Occipital lobe (tissue), 2 donors: Measurements from ENCODE around the gene SCN1B. TPM values are rescaled to one million over a fixed set of nuclear protein-coding genes. Genes with fewer than 3 reads are reported as not detected.
A peak's percentile ranks its signal among the peaks of the same experiment; 100 is the strongest.
"Not testable (repeated sequence)": the region's sequence is repeated elsewhere in the genome, so short reads cannot be mapped to it uniquely, and the experiment has no call there.

ENCODE experiments used
- DNase-seq: peaks from one replicate; lab custom pipeline; 2025; lab: John Stamatoyannopoulos, UW
- total RNA-seq: library from RNA; depleted of rRNA; stranded (reverse); fragments of >200 nt; gene quantifications from one replicate; pipeline ENCODE4 v1.2.3, GENCODE V29; 2014

Gene SCN1B
- total RNA-seq: 1.1 TPM

GRCh38 chr19:35030257-35031071 lies at the start of gene SCN1B:
TSS of gene SCN1B (plus strand) at chr19:35030470. CDS start at chr19:35030821, 351 bp downstream.
- peak; percentile 69 for DNase-seq

DNA sequence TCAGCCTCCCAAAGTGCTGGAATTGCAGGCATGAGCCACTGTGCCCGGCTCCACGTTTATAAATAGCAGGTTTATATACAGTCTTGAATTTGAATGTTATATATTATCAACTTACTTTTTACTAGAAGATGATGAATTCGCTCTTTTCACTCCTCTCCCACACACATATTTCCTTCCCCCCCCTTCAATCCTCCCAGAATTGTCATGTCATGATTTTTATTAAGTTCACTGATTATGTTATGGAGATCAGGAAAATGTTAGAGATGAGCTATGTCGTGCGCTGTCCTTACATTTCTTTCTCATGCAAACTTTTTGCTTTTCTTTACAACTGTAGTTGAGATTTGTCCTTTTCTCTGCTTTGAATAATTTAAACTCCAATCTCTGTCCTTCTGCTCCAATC lies 48.0 kb upstream of the SCN1B start:
- no peak for DNase-seq

DNA sequence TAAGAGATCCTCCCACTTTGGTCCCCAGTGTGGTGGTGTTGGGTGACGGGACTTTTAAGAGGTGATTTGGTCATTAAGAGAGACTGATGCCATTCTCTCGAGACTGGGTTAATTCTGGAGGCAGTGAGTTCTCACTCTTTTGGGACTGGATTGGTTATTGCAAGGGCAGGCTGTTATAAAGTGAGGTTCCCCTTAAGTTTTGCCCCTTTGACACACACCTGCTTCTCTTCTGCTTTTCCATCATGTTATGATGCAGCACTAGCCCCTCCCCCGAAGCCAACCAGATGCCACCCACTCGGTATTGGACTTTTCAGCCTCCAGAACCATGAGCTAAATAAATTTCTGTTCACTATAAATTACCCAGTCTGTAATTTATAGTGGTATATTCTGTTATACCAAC lies 46.5 kb upstream of the SCN1B start:
- no peak for DNase-seq

DNA sequence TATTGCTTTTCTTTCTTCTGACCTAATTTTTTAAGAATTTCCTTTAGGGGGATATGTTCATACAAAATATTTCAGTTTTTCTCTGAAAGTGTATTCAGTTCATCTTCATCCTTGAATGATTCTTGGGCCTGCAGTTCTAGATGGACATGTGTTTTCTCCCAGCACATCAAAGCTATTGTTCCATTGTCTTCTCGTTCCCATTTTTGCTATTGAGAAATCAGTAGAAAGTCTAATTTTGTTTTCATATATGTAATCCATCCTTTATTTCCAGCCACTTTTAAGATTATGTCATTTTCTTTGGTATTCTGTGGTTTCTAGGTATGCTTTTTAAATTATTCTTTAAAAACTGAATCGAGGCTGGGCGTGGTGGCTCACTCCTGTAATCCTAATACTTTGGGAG lies 46.0 kb upstream of the SCN1B start:
- DNase-seq: no peak

GRCh38 chr19:34985249-34986022 lies 44.8 kb upstream of the SCN1B start:
- no peak for DNase-seq

DNA sequence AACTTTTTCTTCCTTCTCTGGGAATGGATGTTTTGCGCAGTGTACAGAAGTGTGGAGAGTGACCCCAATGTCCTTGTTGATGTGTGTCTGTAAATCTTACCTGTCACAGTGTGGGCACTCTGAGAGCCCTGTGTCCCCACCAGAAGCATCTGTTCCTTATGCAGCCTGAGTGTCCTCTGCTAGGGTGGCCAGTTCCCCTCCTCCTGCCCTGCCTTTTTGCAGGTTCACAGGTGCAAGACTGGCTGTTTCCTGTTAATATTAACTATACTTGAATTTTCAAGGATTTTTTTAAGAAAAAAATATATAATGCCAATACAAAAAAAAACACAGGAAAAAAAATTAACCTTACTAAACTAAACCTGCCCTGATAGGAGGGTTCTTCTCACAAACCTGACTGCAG lies 42.2 kb upstream of the SCN1B start:
- no peak for DNase-seq

GRCh38 chr19:34989298-34989697 lies 41.0 kb upstream of the SCN1B start:
- no peak for DNase-seq

DNA sequence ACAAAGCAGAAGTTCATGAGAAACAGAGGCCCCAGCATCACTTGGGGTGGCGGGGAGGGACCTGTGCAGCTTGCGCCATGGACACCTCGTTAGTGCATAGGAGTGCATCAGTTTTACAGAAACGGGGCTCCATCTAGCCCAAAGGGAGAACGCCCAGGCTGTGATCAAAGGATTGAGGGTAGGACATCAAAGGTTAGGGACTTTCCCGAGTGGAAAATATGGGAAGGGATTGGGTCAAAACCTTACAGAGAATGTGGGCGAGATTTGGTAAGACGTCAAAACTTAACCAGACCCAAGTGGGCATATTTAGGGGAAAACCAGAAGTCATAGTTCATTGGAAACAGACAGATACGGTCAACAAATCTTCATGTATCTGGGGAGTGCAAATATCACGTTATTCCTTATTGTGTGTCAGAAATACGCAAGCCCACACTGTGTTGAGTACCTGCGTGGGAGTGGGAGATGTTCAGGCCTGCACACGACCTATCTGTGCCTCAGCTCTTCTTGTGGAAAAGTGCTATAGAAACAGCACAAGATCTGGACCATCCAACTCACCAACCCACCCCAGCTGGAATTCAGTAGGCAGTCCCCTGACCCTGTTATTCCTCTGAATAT lies 39.6 kb upstream of the SCN1B start:
- DNase-seq: no peak

- DNase-seq: no peak
Measured at GRCh38 chr19:34991542-34992333, 38.5 kb upstream of the SCN1B start.

- not testable (repeated sequence) for DNase-seq
Measured at GRCh38 chr19:34992582-34992981, 37.7 kb upstream of the SCN1B start.

GRCh38 chr19:34994286-34994642 lies 36.0 kb upstream of the SCN1B start:
- DNase-seq: no peak

DNA sequence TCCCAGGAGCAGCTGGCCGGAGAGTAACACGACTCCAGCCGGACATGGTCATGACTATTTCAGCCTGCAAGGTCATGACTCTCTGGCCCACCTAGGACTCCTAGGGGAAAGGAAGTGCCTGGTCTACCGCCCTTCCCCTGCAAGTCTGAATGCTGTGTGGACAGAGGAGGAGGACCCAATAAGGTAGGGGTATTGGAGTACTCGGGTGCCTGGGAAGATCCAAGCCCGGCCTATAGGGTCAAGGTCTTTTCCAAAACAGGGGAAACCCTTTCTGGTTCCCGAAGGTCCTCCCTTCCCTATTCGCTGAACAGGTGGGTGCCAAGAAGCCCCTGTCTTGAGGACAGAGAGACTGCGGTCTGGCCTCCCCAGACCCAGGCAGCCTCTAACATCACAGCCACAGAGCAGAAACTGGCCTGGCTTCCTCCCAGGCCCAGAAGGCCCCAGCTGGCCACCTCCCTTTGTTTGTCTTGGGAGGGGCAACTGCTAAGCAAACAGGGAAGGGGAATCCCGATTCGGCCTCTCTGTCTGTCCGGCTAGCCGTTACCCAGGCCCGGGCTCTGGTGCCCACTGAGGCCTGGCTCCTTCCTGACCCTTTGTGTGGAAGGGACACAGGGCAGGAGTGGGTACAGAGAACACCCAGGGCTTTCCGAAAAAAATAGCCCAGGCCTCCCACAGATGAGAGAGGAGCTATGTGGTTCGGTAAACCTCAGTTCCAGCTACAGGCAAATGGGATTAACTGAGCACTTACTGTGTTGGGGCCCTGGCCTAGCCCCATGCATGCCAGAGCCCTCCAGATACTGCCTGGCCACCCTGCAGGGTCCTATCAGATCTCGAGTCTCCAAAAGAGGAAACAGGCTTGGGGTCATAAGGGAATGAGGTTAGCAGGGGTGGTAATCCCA lies 35.4 kb upstream of the SCN1B start:
- no peak for DNase-seq

DNA sequence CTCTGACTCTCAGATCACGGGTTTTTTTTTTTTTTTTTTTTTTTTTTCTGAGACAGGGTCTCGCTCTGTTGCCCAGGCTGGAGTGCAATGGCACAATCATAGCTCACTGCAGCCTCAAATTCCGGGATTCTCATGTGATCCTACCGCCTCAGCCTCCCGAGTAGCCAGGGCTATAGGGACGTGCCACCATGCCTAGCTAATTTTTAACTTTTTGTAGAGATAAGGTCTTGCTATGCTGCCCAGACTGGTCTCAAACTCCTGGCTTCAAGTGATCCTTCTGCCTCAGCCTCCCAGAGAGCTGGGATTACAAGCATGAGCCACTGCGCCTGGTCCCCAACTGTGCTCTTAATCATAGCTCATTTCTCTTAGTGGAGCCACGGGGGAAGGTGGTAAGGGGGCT lies 34.7 kb upstream of the SCN1B start:
- no peak for DNase-seq

DNA sequence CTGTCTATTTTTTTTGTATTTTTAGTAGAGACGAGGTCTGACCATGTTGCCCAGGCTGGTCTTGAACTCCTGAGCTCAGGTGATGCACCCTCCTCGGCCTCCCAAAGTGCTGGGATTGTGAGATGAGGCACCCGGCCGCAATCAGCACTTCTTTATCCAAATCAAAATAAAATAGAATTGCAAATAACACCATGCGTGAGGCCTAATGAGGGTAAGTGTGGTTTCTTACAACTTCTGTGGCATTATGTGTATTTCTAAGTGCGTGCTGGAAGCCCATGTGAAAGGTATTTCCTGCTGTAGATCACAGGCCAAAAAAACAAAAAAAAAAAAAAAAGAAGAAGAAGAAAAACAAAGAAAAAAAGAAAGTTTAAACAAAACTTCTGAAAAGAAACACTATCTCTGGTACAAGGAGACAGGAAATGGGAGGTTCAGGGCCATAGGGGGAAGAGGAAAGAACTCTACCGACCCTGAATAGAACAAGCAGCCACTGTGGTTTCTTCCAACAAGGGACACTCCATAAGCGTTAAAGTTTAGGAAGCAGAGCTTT lies 33.1 kb upstream of the SCN1B start:
- DNase-seq: no peak

DNA sequence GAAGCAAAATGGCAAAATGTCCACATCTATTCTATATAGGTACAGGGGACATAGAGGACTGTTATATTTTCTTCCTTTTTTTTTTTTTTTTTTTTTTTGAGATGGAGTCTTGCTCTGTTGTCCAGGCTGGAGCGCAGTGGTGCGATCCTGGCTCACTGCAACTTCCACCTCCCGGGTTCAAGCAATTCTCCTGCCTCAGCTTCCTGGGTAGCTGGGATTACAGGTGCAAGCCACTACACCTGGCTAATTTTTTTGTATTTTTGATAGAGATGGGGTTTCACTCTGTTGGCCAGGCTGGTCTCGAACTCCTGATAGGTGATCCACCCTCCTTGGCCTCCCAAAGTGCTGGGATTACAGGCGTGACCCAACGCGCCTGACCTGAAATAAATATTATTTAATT lies 32.0 kb upstream of the SCN1B start:
- not testable (repeated sequence) for DNase-seq

- DNase-seq: no peak
Measured at GRCh38 chr19:34998777-34999497, 31.3 kb upstream of the SCN1B start.

- DNase-seq: peak; percentile 75
Measured at GRCh38 chr19:34999498-35000337, 30.6 kb upstream of the SCN1B start, which contains the start of gene GRAMD1A. TSS of gene GRAMD1A (plus strand) at chr19:35000323. CDS start at chr19:35000479, 156 bp downstream.

DNA sequence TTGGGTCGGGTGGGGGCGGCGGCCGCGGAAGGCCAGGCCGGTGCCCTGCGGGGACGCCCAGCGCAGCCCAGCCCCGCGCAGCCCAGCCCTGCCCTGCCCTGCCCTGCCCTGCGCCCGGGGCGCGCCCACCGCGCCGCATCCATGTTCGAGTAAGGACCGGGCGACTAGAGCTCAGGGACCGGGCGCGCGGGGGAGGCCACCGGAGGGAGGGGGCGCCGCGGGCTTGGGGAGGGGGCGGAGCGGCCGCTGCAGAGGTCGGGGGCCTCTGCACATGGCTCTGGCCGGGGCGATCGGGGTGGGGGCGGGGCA lies 30.0 kb upstream of the SCN1B start:
- DNase-seq: no peak
